GM20000 (cell line): ENCODE data around the gene APH1B.

Experiments
- DNase-seq: peaks from one replicate; pipeline ENCODE4 v3.0.0; 2012; ENCODE audit warnings: low spot score
- TF ChIP-seq, protein P1 (sequence below): IDR thresholded peaks from 2 replicates; pipeline ENCODE4 v1.5.1; 2012; ENCODE audit warnings: mild to moderate bottlenecking, control low read depth; ENCODE audit errors: extremely low read depth, missing control alignments

The APH1B gene

DNA sequence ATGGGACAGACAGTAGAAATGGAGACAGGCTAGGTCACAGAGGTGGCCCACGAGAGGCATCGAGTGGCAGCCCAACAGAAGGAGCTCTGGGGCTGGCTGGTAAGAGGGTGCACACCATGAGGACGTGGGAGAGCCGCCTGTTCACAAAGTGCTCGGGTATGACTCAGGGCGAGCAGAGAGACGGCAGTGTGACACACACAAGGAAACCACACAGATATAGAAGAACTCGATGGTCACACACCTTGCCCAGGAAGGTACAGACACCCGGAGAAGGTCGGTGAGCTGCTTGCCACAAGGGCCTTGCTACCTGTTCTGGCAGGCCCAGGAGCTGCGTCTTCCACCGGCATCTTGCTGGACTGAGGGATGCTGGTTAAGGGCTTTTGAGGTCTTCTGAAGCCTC is 54.1 kb downstream of the APH1B start:
- DNase-seq = no peak
- TF ChIP-seq, protein P1, sequence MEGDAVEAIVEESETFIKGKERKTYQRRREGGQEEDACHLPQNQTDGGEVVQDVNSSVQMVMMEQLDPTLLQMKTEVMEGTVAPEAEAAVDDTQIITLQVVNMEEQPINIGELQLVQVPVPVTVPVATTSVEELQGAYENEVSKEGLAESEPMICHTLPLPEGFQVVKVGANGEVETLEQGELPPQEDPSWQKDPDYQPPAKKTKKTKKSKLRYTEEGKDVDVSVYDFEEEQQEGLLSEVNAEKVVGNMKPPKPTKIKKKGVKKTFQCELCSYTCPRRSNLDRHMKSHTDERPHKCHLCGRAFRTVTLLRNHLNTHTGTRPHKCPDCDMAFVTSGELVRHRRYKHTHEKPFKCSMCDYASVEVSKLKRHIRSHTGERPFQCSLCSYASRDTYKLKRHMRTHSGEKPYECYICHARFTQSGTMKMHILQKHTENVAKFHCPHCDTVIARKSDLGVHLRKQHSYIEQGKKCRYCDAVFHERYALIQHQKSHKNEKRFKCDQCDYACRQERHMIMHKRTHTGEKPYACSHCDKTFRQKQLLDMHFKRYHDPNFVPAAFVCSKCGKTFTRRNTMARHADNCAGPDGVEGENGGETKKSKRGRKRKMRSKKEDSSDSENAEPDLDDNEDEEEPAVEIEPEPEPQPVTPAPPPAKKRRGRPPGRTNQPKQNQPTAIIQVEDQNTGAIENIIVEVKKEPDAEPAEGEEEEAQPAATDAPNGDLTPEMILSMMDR = no peak

- DNase-seq = no peak
Observed at GRCh38 chr15:63332367-63333124, 55.1 kb downstream of the APH1B start.

DNA sequence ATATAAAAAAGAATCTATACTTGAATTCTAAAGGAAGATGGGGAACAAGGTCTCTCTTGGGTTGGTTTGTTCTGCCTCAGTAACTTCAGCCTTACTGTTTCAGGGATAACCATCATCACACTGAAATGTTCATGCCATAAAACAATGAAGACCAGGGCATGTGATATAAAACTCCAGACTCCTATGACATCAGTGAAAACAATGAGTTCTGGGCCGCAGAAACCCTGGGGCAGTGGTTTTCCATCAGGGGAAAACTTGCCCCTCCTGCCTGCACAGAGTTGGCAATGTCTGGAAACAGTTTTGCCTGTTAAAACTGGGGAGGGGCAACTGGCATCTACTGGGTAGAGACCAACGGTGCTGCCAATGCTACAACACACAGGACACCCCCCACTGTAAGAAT is 57.4 kb downstream of the APH1B start:
- DNase-seq = no peak
- TF ChIP-seq, protein P1 = no peak

More at GRCh38 chr15:63332367-63333124, 55.1 kb downstream of the APH1B start:
- TF ChIP-seq, protein P1 = no peak

- TF ChIP-seq, protein P1 = no peak
Observed at GRCh38 chr15:63335543-63336240, 58.3 kb downstream of the APH1B start.

GRCh38 chr15:63337046-63337445 is 59.6 kb downstream of the APH1B start:
- no peak for DNase-seq
- TF ChIP-seq, protein P1 = no peak

More at GRCh38 chr15:63335543-63336240, 58.3 kb downstream of the APH1B start:
- no peak for DNase-seq

GRCh38 chr15:63338170-63338569 is 60.8 kb downstream of the APH1B start:
- DNase-seq = no peak
- TF ChIP-seq, protein P1 = no peak
